Putamen (tissue), 1 donor: ENCODE data around the gene TMEM170B.
"Not testable (repeated sequence)": the region's sequence is repeated elsewhere in the genome, so short reads cannot be mapped to it uniquely, and the experiment has no call there.

Experiments used
- DNase-seq: peaks from one replicate; pipeline ENCODE4 v3.0.0-alpha.2; 2016; ENCODE audit warnings: low spot score

Gene TMEM170B

DNA sequence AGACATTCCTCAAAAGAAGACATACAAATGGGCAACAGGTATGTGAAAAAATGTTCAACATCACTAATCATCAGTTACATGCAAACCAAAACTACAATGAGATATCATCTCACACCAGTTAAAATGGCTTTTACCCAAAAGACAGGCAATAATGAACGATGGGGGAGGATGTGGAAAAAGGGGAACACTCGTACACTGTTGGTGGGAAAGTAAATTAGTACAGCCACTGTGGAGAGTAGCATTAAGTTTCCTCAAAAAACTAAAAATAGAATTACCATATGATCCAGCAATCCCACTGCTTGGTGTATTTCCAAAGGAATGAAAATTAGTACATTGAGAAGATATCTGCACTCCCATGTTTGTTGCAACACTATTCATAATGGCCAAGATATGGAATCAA lies 8.6 kb upstream of the TMEM170B start:
- DNase-seq: no peak

DNA sequence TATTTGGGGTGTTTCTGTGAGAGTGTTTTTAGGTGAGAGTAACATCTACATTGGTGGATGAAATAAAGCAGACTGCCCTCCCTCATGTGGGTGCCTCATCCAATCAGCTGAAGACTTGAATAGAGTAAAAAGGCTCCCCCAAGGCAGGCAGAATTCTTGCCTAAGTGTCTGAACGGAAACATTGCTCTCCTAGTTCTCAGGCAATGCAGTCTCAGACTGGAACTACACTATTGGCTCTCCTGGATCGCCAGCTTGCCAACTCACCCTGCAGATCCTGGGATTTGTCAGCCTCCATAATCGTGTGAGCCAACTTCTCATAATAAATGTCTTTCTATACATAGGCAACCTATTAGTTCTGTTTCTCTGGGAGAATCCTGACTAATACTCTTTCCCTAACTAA lies 5.5 kb upstream of the TMEM170B start:
- no peak for DNase-seq

DNA sequence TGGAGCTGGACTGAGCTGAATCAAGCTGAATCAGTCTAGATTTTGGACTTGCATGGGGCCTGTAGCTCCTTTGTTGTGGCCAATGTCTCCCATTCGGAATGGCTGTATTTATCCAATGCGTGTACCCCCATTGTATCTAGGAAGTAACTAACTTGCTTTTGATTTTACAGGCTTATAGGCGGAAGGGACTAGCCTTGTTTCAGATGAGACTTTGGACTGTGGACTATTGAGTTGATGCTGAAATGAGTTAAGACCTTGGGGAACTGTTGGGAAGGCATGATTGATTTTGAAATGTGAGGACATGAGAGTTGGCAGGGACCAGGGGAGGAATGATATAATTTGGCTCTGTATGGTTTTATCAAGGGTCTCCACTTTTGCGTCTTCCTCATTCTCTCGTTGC lies 3.0 kb upstream of the TMEM170B start:
- DNase-seq: no peak

DNA sequence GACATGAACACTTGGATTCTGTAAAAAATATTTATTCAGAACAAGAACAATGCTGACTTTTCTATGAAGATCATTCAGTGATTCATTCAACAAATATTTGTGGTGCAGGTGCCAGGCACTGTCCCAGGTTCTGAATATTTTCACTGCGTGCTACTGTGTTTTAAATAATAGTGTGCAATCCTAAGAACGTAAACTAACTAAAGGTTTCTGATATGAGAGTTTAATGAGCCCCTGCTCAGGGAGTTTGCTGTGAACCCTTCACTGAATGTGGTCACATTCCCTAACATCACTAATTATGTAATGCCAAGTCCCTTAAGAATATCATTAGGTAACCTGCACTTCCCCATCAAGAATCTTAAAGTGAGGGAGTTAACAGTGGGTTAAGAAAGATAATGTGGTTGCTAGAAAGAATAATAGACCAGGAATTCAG lies 1.7 kb upstream of the TMEM170B start:
- DNase-seq: no peak

DNA sequence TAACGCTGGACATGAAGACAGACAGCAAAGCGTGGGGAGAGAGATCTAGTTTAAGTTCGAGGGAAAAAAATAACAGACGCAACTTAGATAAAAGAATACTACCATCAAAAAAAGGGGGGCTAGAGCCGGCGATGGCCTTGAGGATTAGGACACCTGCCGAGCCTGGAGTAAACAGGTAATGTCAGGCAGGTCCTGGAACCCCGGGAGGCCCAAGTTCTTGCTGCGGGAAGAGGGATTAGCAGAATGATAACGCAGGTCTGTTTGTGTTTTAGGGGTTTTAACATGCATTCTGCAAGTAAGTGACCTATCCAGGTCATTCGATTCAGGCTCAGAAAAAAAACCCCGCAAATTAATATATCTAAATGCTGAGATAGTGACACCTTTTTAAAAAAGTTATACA lies 754 bp upstream of the TMEM170B start:
- DNase-seq: peak; percentile 45

DNA sequence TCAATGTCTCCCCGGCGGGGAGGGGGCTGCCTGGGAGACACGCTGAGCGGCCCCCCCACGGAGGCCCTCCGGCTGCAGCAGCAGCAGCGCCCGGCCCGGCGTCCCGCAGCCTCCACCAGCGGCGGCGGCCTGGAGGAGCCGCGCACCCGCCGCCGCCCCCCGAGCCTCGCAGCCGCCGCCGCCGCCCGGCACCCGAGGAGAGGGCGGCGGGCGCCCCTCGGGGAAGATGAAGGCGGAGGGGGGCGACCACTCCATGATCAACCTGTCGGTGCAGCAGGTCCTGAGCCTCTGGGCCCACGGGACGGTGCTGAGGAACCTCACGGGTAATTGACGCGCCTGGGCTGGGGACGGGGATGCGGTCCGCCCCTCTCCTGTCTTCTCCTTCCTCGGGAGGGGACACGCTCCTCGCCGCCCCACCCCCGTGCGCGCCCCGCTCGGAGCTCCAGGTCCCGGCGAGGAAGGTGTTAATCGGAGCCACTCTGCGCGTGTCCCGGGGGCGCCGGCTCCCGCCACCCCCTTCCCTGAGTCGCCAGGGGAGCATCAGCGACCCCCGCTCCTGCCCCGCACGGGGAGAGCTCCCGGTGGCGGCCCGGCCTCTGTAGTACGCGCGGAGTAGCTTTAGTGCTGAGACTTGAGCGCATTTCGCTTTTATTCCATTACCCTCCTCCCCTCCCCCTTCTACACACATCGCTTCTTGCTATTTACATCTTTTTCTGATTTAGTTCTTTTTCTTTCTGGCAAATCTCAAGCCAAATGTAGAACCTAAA lies 686 bp downstream of the TMEM170B start:
- peak; percentile 24 for DNase-seq

DNA sequence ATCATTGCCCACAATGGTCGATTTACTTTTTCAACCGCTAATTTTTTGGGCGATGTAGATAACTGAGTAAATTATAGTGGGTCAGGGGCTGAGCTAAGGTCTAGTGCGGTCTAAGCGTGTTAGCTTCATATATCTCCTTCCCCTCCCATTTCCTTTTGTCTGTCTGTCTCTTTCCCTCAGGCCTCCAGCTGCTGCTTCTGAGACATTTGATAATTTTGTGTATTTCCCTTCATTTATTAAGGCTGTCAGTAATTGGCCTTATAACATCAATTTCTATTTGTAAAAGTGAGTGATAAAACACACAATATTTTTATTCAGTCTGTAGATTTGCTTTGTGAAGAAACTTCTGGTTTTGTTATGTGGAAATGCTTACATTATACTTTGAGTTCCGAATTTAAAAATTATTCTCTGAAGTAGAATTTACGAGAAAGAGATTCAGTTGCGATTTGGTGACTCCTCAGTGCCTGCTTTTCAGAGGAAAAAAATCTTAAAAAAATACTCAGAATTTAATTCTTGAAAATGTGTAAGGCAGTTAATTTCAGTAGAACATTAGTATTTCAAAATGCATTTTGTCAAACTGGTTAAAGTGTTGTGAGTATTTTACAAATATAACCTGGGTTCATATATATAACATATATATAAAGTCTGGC lies 1.4 kb downstream of the TMEM170B start:
- DNase-seq: no peak

DNA sequence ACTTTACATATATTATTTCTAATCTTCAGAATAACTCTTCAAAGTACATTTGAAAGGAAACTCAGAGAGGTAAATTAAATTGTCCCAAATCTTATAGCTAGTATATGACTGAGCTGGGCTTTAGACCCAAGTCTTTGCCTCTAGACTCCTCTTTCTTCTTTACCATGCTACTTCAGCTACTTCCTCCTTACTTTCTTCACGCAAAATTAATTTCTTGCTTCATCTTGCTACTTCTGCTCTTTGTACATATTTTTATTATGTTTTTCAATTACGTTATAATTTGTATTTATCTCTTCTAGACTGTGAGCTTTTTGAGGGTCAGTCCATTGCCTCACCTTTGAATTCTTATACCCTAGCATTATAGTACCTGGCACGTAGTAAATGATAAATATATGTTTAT lies 5.3 kb downstream of the TMEM170B start:
- no peak for DNase-seq

DNA sequence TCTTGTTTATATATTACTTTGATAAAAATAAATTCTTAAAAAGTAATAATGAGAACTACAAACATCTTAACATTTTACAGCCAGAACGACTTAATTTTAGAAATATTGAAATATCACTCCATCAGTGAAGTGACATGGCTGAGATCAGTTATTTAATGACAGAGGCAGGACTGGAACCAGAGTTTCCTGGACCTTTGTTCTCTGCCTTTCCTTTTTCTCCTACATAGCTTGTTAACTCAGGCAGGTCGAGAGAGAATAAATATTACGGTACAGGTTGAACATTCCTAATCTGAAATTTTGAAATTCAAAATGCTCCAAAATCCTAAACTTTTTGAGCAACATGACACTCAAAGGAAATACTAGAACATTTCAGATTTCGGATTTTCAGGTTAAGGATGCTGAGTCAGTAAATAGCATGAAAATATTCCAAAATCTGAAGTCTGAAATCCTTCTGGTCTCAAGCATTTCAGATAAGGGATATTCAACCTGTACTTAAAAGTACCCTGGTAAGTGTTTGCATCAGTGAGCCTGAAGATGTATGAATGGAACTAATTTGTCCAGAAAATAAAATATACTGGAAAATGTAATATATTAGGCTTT lies 6.5 kb downstream of the TMEM170B start:
- DNase-seq: no peak

DNA sequence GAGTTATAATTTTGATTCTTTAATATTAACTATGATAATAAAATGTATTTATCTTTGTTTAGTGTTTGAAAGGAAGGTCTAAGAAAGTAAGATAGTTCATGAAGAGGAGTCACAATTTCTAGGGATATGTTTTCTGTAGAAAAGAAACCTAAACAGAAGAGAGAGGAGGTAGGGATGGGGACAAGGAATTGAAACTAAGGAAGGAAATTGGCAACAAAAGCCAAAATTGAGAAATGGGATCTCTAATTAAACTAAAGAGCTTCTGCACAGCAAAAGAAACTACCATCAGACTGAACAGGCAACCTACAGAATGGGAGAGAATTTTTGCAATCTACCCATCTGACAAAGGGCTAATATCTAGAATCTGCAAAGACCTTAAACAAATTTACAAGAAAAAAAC lies 10.3 kb downstream of the TMEM170B start:
- not testable (repeated sequence) for DNase-seq

DNA sequence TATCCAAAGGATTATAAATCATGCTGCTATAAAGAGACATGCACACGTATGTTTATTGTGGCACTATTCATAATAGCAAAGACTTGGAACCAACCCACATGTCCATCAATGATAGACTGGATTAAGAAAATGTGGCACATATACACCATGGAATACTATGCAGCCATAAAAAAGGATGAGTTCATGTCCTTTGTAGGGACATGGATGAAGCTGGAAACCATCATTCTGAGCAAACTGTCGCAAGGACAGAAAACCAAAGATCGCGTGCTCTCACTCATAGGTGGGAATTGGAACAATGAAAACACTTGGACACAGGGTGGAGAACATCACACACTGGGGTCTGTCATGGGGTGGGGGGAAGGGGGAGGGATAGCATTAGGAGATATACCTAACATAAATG lies 11.0 kb downstream of the TMEM170B start:
- DNase-seq: not testable (repeated sequence)

DNA sequence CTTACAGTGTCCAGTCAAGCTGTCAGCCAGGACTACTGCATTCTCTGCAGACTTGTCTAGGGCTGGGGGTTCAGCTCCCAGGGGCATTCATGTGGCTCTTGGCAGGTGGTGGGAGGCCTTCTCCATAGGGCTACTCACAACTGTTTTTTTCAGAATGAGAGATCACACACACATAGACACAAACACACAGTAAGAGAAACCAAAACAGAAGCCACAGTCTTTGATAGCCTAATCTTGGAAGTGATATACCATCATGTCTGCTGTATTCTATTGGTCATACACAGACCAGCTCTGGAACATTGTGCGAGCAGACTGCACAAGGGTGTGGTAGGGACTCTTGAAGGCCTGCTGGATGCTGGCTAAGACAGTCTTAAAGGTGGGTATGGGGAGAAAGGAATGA lies 13.5 kb downstream of the TMEM170B start:
- no peak for DNase-seq

DNA sequence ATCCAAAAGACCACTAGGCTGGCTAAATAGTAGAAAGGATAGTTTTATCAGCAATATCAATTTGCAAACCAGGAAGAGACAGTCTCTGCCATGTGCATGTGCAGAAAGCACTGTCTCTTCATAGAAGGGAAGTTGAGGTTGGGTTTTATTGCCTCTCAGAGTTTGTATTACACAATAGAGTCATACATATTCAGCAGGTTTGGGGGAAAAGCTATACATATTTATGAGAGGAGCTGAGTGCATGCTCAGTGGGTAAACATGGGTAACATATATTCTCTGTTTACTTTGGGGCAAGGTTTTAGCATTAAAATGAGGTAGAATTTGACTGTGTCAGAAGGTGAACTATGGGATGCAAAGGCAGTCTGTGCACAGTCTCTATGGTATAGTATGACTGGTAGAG lies 14.9 kb downstream of the TMEM170B start:
- no peak for DNase-seq

DNA sequence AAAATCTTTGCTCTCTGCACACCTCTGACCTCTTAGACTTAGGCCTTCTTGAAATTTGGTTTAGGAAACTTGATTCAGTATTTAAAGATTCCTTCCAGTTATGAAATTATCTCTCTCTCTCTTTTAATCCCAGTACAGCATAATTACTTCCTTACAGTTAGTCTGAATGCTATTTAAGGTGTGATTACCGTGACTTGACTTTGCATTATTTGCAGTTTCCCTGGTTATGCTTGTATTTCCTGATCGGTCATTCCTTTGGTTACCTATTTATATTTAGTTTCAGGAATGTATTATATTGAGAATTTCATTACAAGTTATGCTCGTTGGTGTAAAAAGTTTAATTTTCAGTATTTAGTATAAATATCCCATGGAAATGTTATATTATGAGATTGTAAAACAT lies 16.3 kb downstream of the TMEM170B start:
- DNase-seq: no peak

DNA sequence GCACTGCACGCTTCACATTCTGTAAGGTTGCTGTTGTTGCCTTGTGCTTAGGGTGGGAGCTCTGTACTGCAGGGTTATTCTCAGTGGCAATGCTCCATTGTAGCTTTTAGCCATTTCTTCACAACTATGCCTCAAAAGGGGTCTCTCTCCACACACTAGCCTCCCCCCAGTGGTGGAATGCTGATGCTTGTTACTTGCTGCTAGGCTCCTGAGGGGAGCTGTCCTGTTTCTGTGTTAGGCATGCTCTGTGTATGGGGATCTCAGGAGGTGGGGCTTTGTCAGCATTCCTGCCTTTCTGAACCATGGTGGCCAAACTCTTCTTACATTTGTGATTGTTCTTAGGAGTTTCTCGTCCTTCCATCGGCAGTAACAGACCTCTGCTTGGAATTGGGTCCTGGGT lies 18.8 kb downstream of the TMEM170B start:
- DNase-seq: no peak

DNA sequence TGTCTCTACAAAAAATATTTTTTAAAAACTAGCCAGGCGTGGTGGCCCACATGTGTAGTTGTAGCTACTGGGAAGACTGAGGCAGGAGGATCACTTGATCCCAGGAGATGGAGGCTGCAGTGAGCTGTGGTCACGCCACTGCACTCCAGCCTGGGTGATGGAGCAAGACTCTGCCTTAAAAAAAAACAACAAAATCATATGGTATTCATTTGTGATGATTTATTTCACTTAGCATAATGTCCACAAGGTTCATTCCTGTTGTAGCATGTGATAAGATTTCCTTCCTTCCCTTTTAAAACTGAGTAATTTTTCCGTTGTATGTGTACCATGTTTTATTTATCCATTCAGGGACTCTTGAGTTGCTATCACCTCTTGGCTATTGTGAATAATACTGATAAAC lies 26.2 kb downstream of the TMEM170B start:
- DNase-seq: no peak

DNA sequence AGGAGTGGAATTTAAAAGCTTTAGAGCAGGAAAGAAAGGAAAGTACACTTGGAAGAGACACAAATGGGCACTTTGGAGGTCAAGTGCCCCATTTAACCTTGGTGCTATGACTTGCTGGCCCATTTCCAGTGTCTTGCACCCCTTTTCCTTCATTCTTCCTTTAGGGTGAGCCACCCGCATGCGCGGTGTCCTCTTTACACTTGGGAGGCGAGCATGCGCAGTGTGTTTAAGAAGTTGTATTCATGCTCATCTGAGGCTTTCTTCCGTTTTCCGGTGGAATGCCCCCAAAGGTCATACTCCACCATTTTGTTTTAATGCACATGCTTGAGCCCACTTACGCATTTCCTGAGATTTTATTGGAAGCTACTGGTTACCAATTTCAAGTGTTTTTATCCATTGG lies 29.1 kb downstream of the TMEM170B start:
- no peak for DNase-seq

DNA sequence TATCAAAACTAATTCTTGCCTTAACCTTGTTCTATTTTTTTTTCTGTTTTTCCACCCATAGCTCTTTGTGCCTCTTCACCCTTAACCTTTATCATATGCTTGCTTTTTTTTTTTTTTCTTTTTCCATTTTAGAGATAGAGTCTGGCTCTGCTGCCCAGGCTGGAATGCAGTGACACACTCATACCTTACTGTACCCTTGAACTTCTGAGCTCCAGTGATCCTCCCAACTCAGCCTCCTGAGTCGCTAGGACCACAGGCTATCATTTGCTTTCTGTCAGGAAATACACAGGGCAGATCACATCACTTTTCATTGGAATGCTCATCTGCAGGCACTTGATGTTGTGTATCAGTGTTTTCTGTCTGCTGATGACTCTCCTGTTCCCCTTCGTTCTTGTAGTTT lies 33.5 kb downstream of the TMEM170B start:
- no peak for DNase-seq

DNA sequence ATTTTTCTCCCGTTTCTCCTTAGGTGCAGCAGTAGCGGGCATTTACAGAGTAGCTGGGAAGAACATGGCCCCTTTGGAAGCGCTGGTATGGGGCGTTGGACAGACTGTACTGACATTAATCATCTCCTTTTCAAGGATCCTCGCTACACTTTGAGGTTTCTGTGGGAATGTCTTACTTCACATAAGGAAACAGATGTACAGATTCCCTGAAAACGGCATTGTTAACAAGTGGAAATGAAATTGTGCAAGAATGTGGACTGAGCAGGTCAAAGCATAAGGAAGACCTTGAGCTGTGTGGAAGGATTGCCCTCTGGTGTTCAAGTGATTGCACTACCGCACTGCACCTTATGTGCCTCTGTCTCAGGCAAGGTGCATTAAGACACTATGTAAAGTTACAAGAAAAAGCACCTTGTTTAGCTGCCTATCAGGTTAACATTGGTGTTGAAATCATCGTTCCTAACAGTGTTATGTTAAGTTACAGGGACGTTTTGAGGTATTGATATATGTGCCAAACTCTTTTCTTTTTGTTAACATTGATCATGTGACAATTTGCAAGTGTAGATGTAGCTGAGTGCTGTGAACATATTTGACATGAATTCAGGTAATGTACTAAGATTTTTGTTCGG lies 38.0 kb downstream of the TMEM170B start:
- DNase-seq: peak; percentile 55

DNA sequence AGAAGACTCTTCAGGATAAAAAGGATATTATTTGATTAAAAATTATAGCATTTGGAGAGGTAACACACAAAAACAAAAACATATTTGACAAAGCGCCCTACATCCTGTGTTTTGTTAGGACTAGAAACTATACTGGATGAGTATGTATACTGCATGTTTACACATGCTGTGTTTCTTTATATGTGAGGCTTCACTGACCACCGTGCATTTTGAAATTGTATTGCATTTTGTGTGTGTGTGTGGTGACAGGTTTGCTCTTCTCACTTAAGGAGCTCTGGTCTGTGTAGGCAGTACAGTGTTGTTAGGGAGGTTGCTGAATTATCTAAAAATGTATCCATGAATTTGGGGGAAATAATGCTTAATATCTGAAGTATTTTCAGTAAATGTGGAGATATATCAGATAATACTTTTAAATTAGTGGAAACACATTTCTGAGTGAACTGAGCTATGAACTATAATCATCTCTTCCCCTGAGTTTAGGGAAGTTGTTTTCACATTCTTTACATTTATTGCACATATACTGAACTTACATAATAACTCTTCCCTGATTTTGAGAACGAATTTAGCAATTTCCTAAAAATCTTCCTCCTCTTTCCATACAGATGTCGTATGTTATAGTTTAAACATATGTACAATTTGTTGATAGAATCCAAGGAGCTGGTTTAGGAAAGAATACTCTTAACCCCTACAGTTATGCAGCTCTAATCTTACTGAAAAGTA lies 43.3 kb downstream of the TMEM170B start:
- no peak for DNase-seq

DNA sequence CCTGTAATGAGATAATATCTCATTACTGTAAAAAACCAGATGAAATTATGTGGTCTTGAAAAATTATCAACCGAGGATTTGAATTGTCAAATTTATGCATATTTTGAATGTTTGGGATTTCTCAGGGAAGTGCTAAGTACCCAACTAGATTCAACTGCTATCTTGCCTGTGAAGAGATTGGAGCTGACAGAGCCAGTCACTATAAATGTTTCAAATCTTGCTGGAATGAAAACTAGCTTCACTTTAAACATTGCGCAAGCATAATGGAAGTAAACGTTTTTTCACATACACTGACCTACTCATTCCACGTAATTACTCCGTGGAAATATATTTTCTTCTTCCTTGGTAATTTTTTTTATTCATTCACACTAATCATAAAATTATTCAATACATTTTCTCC lies 46.7 kb downstream of the TMEM170B start:
- no peak for DNase-seq

DNA sequence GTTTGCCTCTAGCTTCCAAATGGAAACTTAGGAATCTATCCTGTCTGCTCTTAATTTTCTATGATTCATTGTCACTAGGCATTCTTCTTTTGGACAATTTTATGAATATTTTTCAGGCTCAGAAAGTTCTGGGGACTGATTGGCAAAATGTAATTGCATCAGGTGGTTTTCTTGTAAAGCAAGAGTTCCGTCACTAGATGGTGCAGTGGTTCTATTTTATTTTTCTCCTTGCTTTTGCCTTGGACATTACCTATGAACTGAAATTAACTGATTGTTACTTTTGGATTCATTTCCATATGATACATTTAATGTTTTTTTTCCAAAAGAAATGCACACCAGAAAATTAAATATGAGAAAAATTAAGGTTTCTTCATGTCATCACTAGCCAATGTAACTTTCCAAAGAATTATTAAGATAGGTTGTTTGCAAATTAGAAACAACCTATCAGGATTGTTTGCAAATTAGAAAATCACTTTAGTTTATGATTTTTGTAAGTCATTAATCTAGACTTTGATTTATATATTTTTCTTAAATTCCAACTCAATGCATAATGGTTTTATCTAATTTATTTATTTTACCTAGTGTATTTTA lies 48.0 kb downstream of the TMEM170B start:
- DNase-seq: peak; percentile 15
